Ovary (tissue), 9 donors: ENCODE data around the gene C1orf141. TPM values are rescaled to one million over a fixed set of nuclear protein-coding genes. Genes with fewer than 3 reads are reported as not detected.

Source experiments
- DNase-seq, 5 donors: peaks; one replicate each; pipeline ENCODE4 v3.0.0-alpha.2; 2019 to 2020
- H3K27ac ChIP-seq, 2 donors: fragments of 200-600 bp; one replicate each; pipeline versions ENCODE4 v1.5.1 to v1.8.0; 2019 to 2022
- H3K27me3 ChIP-seq: fragments of 200-600 bp; one replicate; pipeline ENCODE4 v1.8.0; 2022
- H3K36me3 ChIP-seq: fragments of 200-600 bp; sonication (generic); one replicate; pipeline ENCODE4 v1.5.1; 2019
- H3K4me1 ChIP-seq: one replicate; pipeline ENCODE4 v1.8.1; 2013; ENCODE audit warnings: mild to moderate bottlenecking, moderate library complexity; ENCODE audit not compliant: insufficient read depth
- H3K4me3 ChIP-seq: fragments of 200-600 bp; sonication (generic); one replicate; pipeline ENCODE4 v1.5.1; 2017
- H3K9me3 ChIP-seq, 2 donors: fragments of 200-600 bp in 1 of 2; sonication (generic) in 1 of 2; one replicate each; pipeline versions ENCODE4 v1.5.1 to v1.8.1; 2013 to 2019; ENCODE audit warnings: mild to moderate bottlenecking in 1 of 2, moderate library complexity in 1 of 2
- EP300 ChIP-seq: sonication (generic); formaldehyde crosslinking; IDR thresholded peaks from one replicate; pipeline ENCODE4 v1.6.1; 2017; ENCODE audit warnings: antibody characterized with exemption
- POLR2A ChIP-seq: fragments of 450-650 bp; IDR thresholded peaks from one replicate; pipeline ENCODE4 v1.6.1; 2017; ENCODE audit warnings: antibody characterized with exemption, mild to moderate bottlenecking, moderate library complexity
- WGBS, 3 donors: extraction: QIAGEN DNeasy Blood & Tissue Kit in 1 of 3; methylation state at CpG; one replicate each; pipeline versions ENCODE4 v1.1.5 to v1.1.7; 2013 to 2017; 5-methylcytosine and 5-hydroxymethylcytosine counted together
- intact Hi-C, 4 donors: fragments of 100-400 bp; cut with DNase I; formaldehyde crosslinking; loops; one replicate each; pipeline versions ENCODE4 v1.11.0 to v1.15.1; 2022 to 2023
- polyA plus RNA-seq, 2 donors: library from polyadenylated mRNA; stranded (reverse); fragments of 200-250 nt in 1 of 2; fragments of 350-450 nt in 1 of 2; fragmentation: Illumina TruSeq in 1 of 2; extraction: RNeasy Lipid Tissue Mini Kit (QIAGEN cat#74804) in 1 of 2; gene quantifications; one replicate each; pipeline ENCODE4 v1.2.3, GENCODE V29; 2013 to 2014
- total RNA-seq, 7 donors: library from RNA; depleted of rRNA in 2 of 7; stranded (reverse); fragments of >200 nt in 2 of 7; fragmentation: NEBNext Ultra II Directional in 3 of 7; extraction: Animal tissue kit (Norgen Biotek cat#: 25700) in 3 of 7; gene quantifications; one replicate each; pipeline versions ENCODE4 v1.1.0 to v1.2.4, GENCODE V29; 2016 to 2023
- TF ChIP-seq, protein P1 (sequence below), 3 donors: fragments of 450-650 bp in 2 of 3; fragments of 200-600 bp in 1 of 3; IDR thresholded peaks; one replicate each; pipeline versions ENCODE4 v1.5.1 to v1.8.0; 2016 to 2022; ENCODE audit warnings: antibody characterized with exemption in 3 of 3, mild to moderate bottlenecking in 1 of 3
- donor health status: DM: no; HTN: no; CAD: no; lungs with moderate emphysema.
- donor health status: DM: no; HTN: no; CAD: no.
- donor health status: Bipolar disorder and iron deficiency.
- donor health status: DM: yes; HTN: yes; CAD: no.
- donor health status: DM: no; HTN: no; CAD: no.
- donor health status: DM: yes; HTN: yes; CAD: no.

The C1orf141 gene
- total and polyA plus RNA-seq, 9 donors, result 0.24 to 11.2 (median 0.75) TPM; not detected in 3

DNA sequence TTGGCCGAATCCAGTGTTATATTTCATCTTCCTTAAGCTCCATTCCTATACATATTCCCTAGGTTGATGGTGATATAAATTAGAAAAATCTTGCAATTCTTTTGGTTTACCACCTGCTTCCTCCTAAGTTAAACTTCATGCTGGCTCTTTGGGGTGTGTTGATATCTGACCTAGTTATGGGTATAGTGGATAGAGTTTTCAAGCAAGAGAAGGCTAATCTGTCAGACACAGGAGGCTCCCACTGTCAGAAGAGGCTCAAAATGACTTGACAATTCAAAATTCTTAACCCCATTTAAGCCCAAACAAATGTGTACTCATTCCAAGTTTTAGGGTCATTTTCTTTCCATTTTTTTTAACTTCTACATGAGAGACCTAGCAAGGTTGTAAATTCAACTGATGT lies 72.4 kb downstream of the C1orf141 start:
- no peak overlapping the region for H3K4me3 ChIP-seq
- no peak for DNase-seq
- TF ChIP-seq EP300 (no peak), POLR2A (no peak)
- TF ChIP-seq, protein P1, sequence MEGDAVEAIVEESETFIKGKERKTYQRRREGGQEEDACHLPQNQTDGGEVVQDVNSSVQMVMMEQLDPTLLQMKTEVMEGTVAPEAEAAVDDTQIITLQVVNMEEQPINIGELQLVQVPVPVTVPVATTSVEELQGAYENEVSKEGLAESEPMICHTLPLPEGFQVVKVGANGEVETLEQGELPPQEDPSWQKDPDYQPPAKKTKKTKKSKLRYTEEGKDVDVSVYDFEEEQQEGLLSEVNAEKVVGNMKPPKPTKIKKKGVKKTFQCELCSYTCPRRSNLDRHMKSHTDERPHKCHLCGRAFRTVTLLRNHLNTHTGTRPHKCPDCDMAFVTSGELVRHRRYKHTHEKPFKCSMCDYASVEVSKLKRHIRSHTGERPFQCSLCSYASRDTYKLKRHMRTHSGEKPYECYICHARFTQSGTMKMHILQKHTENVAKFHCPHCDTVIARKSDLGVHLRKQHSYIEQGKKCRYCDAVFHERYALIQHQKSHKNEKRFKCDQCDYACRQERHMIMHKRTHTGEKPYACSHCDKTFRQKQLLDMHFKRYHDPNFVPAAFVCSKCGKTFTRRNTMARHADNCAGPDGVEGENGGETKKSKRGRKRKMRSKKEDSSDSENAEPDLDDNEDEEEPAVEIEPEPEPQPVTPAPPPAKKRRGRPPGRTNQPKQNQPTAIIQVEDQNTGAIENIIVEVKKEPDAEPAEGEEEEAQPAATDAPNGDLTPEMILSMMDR (IDR thresholded peaks at IDR 0.05), result no peak
- no peak overlapping the region for H3K27ac ChIP-seq
- H3K9me3 ChIP-seq, result no peaks in the 10 kb centered on the region
- no peaks in the 10 kb centered on the region for H3K4me1 ChIP-seq
- H3K27me3 ChIP-seq, result no peaks in the 10 kb centered on the region
- H3K36me3 ChIP-seq, result no peaks in the 10 kb centered on the region
- intact Hi-C loops, result no loop called here
- WGBS, 3 donors, result 94 to 97% (median 96%) methylated on average over 1 of the region's 1 CpG

DNA sequence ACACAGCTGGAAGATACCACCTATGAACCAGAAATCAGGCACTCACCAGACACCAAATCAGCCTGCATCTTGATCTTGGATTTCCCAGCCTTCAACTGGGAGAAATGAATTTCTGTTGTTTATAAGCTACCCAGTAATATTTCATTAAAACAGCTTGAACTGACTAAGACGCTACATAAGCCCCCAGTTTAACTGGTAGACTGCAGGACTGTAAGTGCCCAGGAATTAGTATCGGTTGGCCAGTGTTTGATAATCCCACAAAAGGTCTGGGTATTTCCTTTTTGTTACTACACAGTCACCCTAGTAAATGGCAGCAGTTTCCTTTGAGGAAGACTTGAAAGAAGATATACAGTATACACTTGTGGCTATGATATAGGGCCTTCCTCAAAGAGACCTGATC lies 73.5 kb downstream of the C1orf141 start:
- Histone ChIP-seq H3K4me3 (no peak overlapping the region), H3K36me3 (no peaks in the 10 kb centered on the region), H3K4me1 (no peaks in the 10 kb centered on the region), H3K27ac (no peak overlapping the region), H3K9me3 (no peaks in the 10 kb centered on the region), H3K27me3 (no peaks in the 10 kb centered on the region)
- intact Hi-C loops, result no loop called here
- TF ChIP-seq, protein P1 (IDR thresholded peaks at IDR 0.05), result no peak
- TF ChIP-seq POLR2A, result no peak
- no peak for TF ChIP-seq EP300
- no peak for DNase-seq
- 90 to 100% (median 96%) methylated on average over 2 of the region's 2 CpGs for whole genome bisulfite sequencing, 3 donors

DNA sequence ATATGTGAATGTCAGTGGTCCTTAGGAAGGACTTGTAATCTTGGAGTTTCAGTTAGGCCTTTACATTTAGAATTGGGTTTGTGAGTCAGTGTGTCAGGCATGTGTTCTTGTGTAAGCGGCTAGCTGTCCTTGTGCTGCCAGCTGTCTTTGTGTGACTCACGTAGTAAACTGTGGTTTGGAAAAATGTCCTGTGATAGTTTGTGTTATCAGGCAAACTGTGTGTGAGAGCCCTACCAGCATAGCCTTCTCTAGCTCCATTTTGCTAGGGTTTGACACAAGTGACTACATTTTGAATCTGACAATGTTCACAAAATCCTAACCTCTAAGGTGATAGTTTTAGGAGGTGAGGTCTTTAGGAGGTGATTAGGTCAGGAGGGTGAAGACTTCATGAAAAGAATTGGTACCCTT lies 74.0 kb downstream of the C1orf141 start:
- no peaks in the 10 kb centered on the region for H3K27me3 ChIP-seq
- intact Hi-C loops, result no loop called here
- no peak overlapping the region for H3K27ac ChIP-seq
- H3K9me3 ChIP-seq, result no peaks in the 10 kb centered on the region
- TF ChIP-seq POLR2A (no peak), EP300 (no peak)
- TF ChIP-seq, protein P1 (IDR thresholded peaks at IDR 0.05), result no peak
- H3K4me3 ChIP-seq, result no peak overlapping the region
- DNase-seq, result no peak
- no peaks in the 10 kb centered on the region for H3K36me3 ChIP-seq
- 18 to 54% (median 43%) methylated on average over 2 of the region's 2 CpGs for WGBS, 3 donors
- no peaks in the 10 kb centered on the region for H3K4me1 ChIP-seq

DNA sequence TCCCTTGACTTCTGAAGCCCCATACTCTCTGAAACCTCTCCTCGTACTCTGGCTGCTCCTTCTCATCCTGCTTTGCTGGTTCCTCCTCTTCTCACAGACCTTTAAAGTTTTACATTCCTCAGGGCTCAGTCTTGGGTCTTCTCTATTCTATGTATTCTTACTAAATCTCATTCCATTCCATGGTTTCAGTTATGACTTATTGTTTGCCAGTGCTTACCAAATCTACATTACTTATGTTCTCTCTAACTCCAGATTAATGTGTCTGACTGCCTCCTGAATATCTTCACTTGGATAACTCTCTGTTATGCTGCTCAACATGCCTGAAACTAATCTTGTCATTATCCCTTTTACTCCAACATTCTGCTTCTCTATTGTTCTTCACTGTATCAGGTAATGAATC lies 75.4 kb downstream of the C1orf141 start:
- TF ChIP-seq EP300, result no peak
- TF ChIP-seq POLR2A, result no peak
- TF ChIP-seq, protein P1 (IDR thresholded peaks at IDR 0.05), result no peak
- Histone ChIP-seq H3K4me1 (no peaks in the 10 kb centered on the region), H3K9me3 (no peaks in the 10 kb centered on the region), H3K36me3 (no peaks in the 10 kb centered on the region), H3K4me3 (no peak overlapping the region), H3K27ac (no peak overlapping the region), H3K27me3 (no peaks in the 10 kb centered on the region)
- intact Hi-C loops, result loop anchor here in 2 of 4 donors (10.0 kb wide), 2 partner anchors 65 to 135 kb away; partner anchors contain the start of genes DNAI4 (in 1 of the 2) and MIER1 (in 1 of the 2)
- no peak for DNase-seq
- 85 to 90% (median 88%) methylated on average over 1 of the region's 1 CpG for WGBS, 3 donors
